ENCODE measurements around the gene NHLH1.

The NHLH1 gene

GRCh38 chr1:160404094-160404493, 37.2 kb downstream of the NHLH1 start:
- no peak overlapping the region for H3K4me3 ChIP-seq (replicated peaks; ENCODE audit: low read depth, low read length)
- no peak for DNase-seq (ENCODE audit: low read depth)
- TF ChIP-seq CTCF (IDR thresholded peaks at IDR 0.05; ENCODE audit: low read length, missing control alignments), result no peak

GRCh38 chr1:160405331-160405877, 38.5 kb downstream of the NHLH1 start:
- H3K4me3 ChIP-seq (replicated peaks; ENCODE audit: low read depth, low read length), result no peak overlapping the region
- no peak for TF ChIP-seq CTCF (IDR thresholded peaks at IDR 0.05; ENCODE audit: low read length, missing control alignments)
- no peak for DNase-seq (ENCODE audit: low read depth)

GRCh38 chr1:160406131-160406968, 39.5 kb downstream of the NHLH1 start:
- DNase-seq (ENCODE audit: low read depth), result no peak
- H3K4me3 ChIP-seq (replicated peaks; ENCODE audit: low read depth, low read length), result no peak overlapping the region
- TF ChIP-seq CTCF (IDR thresholded peaks at IDR 0.05; ENCODE audit: low read length, missing control alignments), result no peak

- no peak overlapping the region for H3K4me3 ChIP-seq (replicated peaks; ENCODE audit: low read depth, low read length)
- no peak for TF ChIP-seq CTCF (IDR thresholded peaks at IDR 0.05; ENCODE audit: low read length, missing control alignments)
- DNase-seq (ENCODE audit: low read depth), result peak; percentile 29
Measured at GRCh38 chr1:160407839-160408801, 41.2 kb downstream of the NHLH1 start.

GRCh38 chr1:160408864-160409263, 42.0 kb downstream of the NHLH1 start:
- no peak overlapping the region for H3K4me3 ChIP-seq (replicated peaks; ENCODE audit: low read depth, low read length)
- TF ChIP-seq CTCF (IDR thresholded peaks at IDR 0.05; ENCODE audit: low read length, missing control alignments), result no peak
- no peak for DNase-seq (ENCODE audit: low read depth)

GRCh38 chr1:160409486-160409885, 42.6 kb downstream of the NHLH1 start:
- TF ChIP-seq CTCF (IDR thresholded peaks at IDR 0.05; ENCODE audit: low read length, missing control alignments), result no peak
- DNase-seq (ENCODE audit: low read depth), result no peak
- H3K4me3 ChIP-seq (replicated peaks; ENCODE audit: low read depth, low read length), result no peak overlapping the region
